ENCODE measurements around the gene GLIS1.

Gene GLIS1

GRCh38 chr1:53471000-53471399, 268.0 kb downstream of the GLIS1 start:
- Histone ChIP-seq H2AFZ (ENCODE audit: low read depth, low read length) (no peak overlapping the region), H3K27ac (ENCODE audit: low read length, poor library complexity, severe bottlenecking) (no peak overlapping the region), H3K14ac (ENCODE audit: low read length in 2 of 2) (no peak overlapping the region), H2BK5ac (ENCODE audit: low read depth, low read length, poor library complexity, severe bottlenecking) (no peak overlapping the region), H3K36me3 (ENCODE audit: control insufficient read depth in 1 of 2, insufficient read depth in 2 of 2, low read depth in 1 of 2, low read length in 2 of 2) (no peaks in the 10 kb centered on the region), H2AK5ac (ENCODE audit: low read length, severe bottlenecking) (no peak overlapping the region), H3K4me1 (ENCODE audit: control insufficient read depth, insufficient read depth, low read depth, low read length) (peaks cover 6% of the 10 kb centered on the region), H3K18ac (ENCODE audit: low read depth in 1 of 2, low read length in 2 of 2) (no peak overlapping the region), H3K4ac (ENCODE audit: low read depth in 1 of 2, low read length in 2 of 2) (no peak overlapping the region), H3K9ac (ENCODE audit: low read length) (no peak overlapping the region), H4K8ac (ENCODE audit: low read length) (no peak overlapping the region), H3K79me1 (replicated peaks; ENCODE audit: low read length, poor library complexity, severe bottlenecking) (no peaks in the 10 kb centered on the region), H2BK15ac (ENCODE audit: low read depth, poor library complexity, severe bottlenecking) (no peak overlapping the region), H3K9me3 (ENCODE audit: control insufficient read depth, low read length) (no peaks in the 10 kb centered on the region), H2BK12ac (ENCODE audit: low read length in 2 of 2) (no peak overlapping the region), H3K4me2 (ENCODE audit: low read length, poor library complexity, severe bottlenecking) (no peak overlapping the region), H3K4me3 (ENCODE audit: insufficient read depth in 1 of 2, low read depth in 1 of 2, low read length in 2 of 2) (no peak overlapping the region), H3K23ac (ENCODE audit: low read length in 2 of 2) (no peak overlapping the region), H2BK120ac (ENCODE audit: low read depth, low read length) (no peak overlapping the region), H4K91ac (ENCODE audit: low read length) (no peak overlapping the region), H3K27me3 (ENCODE audit: control insufficient read depth in 1 of 2, insufficient read depth in 1 of 2, low read length in 2 of 2) (peaks cover 4 to 18% of the 10 kb centered on the region in 2 experiments)
- DNase-seq = no peak
- 98% methylated on average over 9 of the region's 9 CpGs for WGBS

- H3K4me1 ChIP-seq (ENCODE audit: control insufficient read depth, insufficient read depth, low read depth, low read length) = peaks cover 6% of the 10 kb centered on the region
- no peak overlapping the region for H2BK5ac ChIP-seq (ENCODE audit: low read depth, low read length, poor library complexity, severe bottlenecking)
- H3K9me3 ChIP-seq (ENCODE audit: control insufficient read depth, low read length) = no peaks in the 10 kb centered on the region
- H4K8ac ChIP-seq (ENCODE audit: low read length) = no peak overlapping the region
- no peaks in the 10 kb centered on the region for H3K36me3 ChIP-seq (ENCODE audit: control insufficient read depth in 1 of 2, insufficient read depth in 2 of 2, low read depth in 1 of 2, low read length in 2 of 2)
- peak overlapping the region; percentile 45 for H3K9ac ChIP-seq (ENCODE audit: low read length)
- H4K91ac ChIP-seq (ENCODE audit: low read length) = no peak overlapping the region
- peak overlapping the region; percentile 26 for H2AK5ac ChIP-seq (ENCODE audit: low read length, severe bottlenecking)
- H3K23ac ChIP-seq (ENCODE audit: low read length in 2 of 2) = no peak overlapping the region
- no peak overlapping the region for H3K27ac ChIP-seq (ENCODE audit: low read length, poor library complexity, severe bottlenecking)
- H2BK15ac ChIP-seq (ENCODE audit: low read depth, poor library complexity, severe bottlenecking) = no peak overlapping the region
- H2BK12ac ChIP-seq (ENCODE audit: low read length in 2 of 2) = no peak overlapping the region
- no peak overlapping the region for H2BK120ac ChIP-seq (ENCODE audit: low read depth, low read length)
- no peak for DNase-seq
- peak overlapping the region; percentile 32 for H2AFZ ChIP-seq (ENCODE audit: low read depth, low read length)
- H3K4me3 ChIP-seq (ENCODE audit: insufficient read depth in 1 of 2, low read depth in 1 of 2, low read length in 2 of 2) = peak overlapping the region in 1 of 2 experiments; percentile 69
- peak overlapping the region; percentile 43 for H3K4me2 ChIP-seq (ENCODE audit: low read length, poor library complexity, severe bottlenecking)
- no peaks in the 10 kb centered on the region for H3K79me1 ChIP-seq (replicated peaks; ENCODE audit: low read length, poor library complexity, severe bottlenecking)
- WGBS = 84% methylated on average over 19 of the region's 19 CpGs
- no peak overlapping the region for H3K4ac ChIP-seq (ENCODE audit: low read depth in 1 of 2, low read length in 2 of 2)
- H3K14ac ChIP-seq (ENCODE audit: low read length in 2 of 2) = no peak overlapping the region
- H3K18ac ChIP-seq (ENCODE audit: low read depth in 1 of 2, low read length in 2 of 2) = no peak overlapping the region
- H3K27me3 ChIP-seq (ENCODE audit: control insufficient read depth in 1 of 2, insufficient read depth in 1 of 2, low read length in 2 of 2) = peaks cover 4 to 14% of the 10 kb centered on the region in 2 experiments
Measured at GRCh38 chr1:53470584-53470983, 268.4 kb downstream of the GLIS1 start.

GRCh38 chr1:53470155-53470554, 268.8 kb downstream of the GLIS1 start:
- Histone ChIP-seq H2BK120ac (ENCODE audit: low read depth, low read length) (no peak overlapping the region), H3K4me2 (ENCODE audit: low read length, poor library complexity, severe bottlenecking) (peak overlapping the region; percentile 43), H3K23ac (ENCODE audit: low read length in 2 of 2) (no peak overlapping the region), H3K4me3 (ENCODE audit: insufficient read depth in 1 of 2, low read depth in 1 of 2, low read length in 2 of 2) (peak overlapping the region in 1 of 2 experiments; percentile 69), H2BK12ac (ENCODE audit: low read length in 2 of 2) (no peak overlapping the region), H3K4me1 (ENCODE audit: control insufficient read depth, insufficient read depth, low read depth, low read length) (peaks cover 6% of the 10 kb centered on the region), H3K14ac (ENCODE audit: low read length in 2 of 2) (no peak overlapping the region), H3K36me3 (ENCODE audit: control insufficient read depth in 1 of 2, insufficient read depth in 2 of 2, low read depth in 1 of 2, low read length in 2 of 2) (no peaks in the 10 kb centered on the region), H2BK5ac (ENCODE audit: low read depth, low read length, poor library complexity, severe bottlenecking) (no peak overlapping the region), H3K27ac (ENCODE audit: low read length, poor library complexity, severe bottlenecking) (no peak overlapping the region), H2AK5ac (ENCODE audit: low read length, severe bottlenecking) (no peak overlapping the region), H3K79me1 (replicated peaks; ENCODE audit: low read length, poor library complexity, severe bottlenecking) (no peaks in the 10 kb centered on the region), H2AFZ (ENCODE audit: low read depth, low read length) (peak overlapping the region; percentile 32), H2BK15ac (ENCODE audit: low read depth, poor library complexity, severe bottlenecking) (no peak overlapping the region), H3K9me3 (ENCODE audit: control insufficient read depth, low read length) (no peaks in the 10 kb centered on the region), H3K9ac (ENCODE audit: low read length) (peak overlapping the region; percentile 45), H3K27me3 (ENCODE audit: control insufficient read depth in 1 of 2, insufficient read depth in 1 of 2, low read length in 2 of 2) (peaks cover 4 to 11% of the 10 kb centered on the region in 2 experiments), H3K4ac (ENCODE audit: low read depth in 1 of 2, low read length in 2 of 2) (no peak overlapping the region), H4K91ac (ENCODE audit: low read length) (no peak overlapping the region), H4K8ac (ENCODE audit: low read length) (no peak overlapping the region), H3K18ac (ENCODE audit: low read depth in 1 of 2, low read length in 2 of 2) (no peak overlapping the region)
- DNase-seq = peak; percentile 81
- WGBS = 8% methylated on average over 28 of the region's 28 CpGs

GRCh38 chr1:53469373-53469772, 269.6 kb downstream of the GLIS1 start:
- Histone ChIP-seq H3K18ac (ENCODE audit: low read depth in 1 of 2, low read length in 2 of 2) (no peak overlapping the region), H4K8ac (ENCODE audit: low read length) (peak overlapping the region; percentile 35), H3K9me3 (ENCODE audit: control insufficient read depth, low read length) (no peaks in the 10 kb centered on the region), H4K91ac (ENCODE audit: low read length) (no peak overlapping the region), H3K36me3 (ENCODE audit: control insufficient read depth in 1 of 2, insufficient read depth in 2 of 2, low read depth in 1 of 2, low read length in 2 of 2) (no peaks in the 10 kb centered on the region), H3K4ac (ENCODE audit: low read depth in 1 of 2, low read length in 2 of 2) (no peak overlapping the region), H3K4me3 (ENCODE audit: insufficient read depth in 1 of 2, low read depth in 1 of 2, low read length in 2 of 2) (no peak overlapping the region), H2BK5ac (ENCODE audit: low read depth, low read length, poor library complexity, severe bottlenecking) (no peak overlapping the region), H3K27me3 (ENCODE audit: control insufficient read depth in 1 of 2, insufficient read depth in 1 of 2, low read length in 2 of 2) (peaks cover 0 to 11% of the 10 kb centered on the region in 2 experiments), H3K4me2 (ENCODE audit: low read length, poor library complexity, severe bottlenecking) (no peak overlapping the region), H2AK5ac (ENCODE audit: low read length, severe bottlenecking) (no peak overlapping the region), H3K14ac (ENCODE audit: low read length in 2 of 2) (no peak overlapping the region), H3K9ac (ENCODE audit: low read length) (no peak overlapping the region), H2AFZ (ENCODE audit: low read depth, low read length) (no peak overlapping the region), H2BK120ac (ENCODE audit: low read depth, low read length) (no peak overlapping the region), H3K27ac (ENCODE audit: low read length, poor library complexity, severe bottlenecking) (no peak overlapping the region), H2BK15ac (ENCODE audit: low read depth, poor library complexity, severe bottlenecking) (no peak overlapping the region), H3K4me1 (ENCODE audit: control insufficient read depth, insufficient read depth, low read depth, low read length) (peaks cover 6% of the 10 kb centered on the region), H3K79me1 (replicated peaks; ENCODE audit: low read length, poor library complexity, severe bottlenecking) (no peaks in the 10 kb centered on the region), H3K23ac (ENCODE audit: low read length in 2 of 2) (peak overlapping the region in 1 of 2 experiments; percentile 46), H2BK12ac (ENCODE audit: low read length in 2 of 2) (no peak overlapping the region)
- no peak for DNase-seq
- WGBS = over 99% methylated on average over 5 of the region's 5 CpGs
